Esophagus squamous epithelium (tissue), 5 donors: ENCODE results near the gene ASNS. TPM values are rescaled to one million over a fixed set of nuclear protein-coding genes. Genes with fewer than 3 reads are reported as not detected.
A peak's percentile ranks its signal among the peaks of the same experiment; 100 is the strongest.

Source experiments
- DNase-seq: peaks from one replicate; lab custom pipeline; 2025; lab: John Stamatoyannopoulos, UW
- H3K27ac ChIP-seq, 4 donors: fragments of 200-600 bp; sonication (generic); one replicate each; pipeline ENCODE4 v1.5.1; 2016 to 2019; ENCODE audit warnings: mild to moderate bottlenecking in 1 of 4
- H3K27me3 ChIP-seq, 4 donors: fragments of 200-600 bp; sonication (generic); 1 replicate in 3 of 4; 2 replicates in 1 of 4; pipeline versions ENCODE4 v1.5.1 to v1.6.0; 2017 to 2021; ENCODE audit warnings: antibody characterized with exemption in 1 of 4
- H3K36me3 ChIP-seq, 3 donors: fragments of 200-600 bp; sonication (generic); one replicate each; pipeline ENCODE4 v1.5.1; 2016 to 2019
- H3K4me1 ChIP-seq, 3 donors: fragments of 200-600 bp; sonication (generic); one replicate each; pipeline ENCODE4 v1.5.1; 2017 to 2019
- H3K4me3 ChIP-seq, 4 donors: fragments of 200-600 bp; sonication (generic); 1 replicate in 3 of 4; 2 replicates in 1 of 4; pipeline ENCODE4 v1.5.1; 2016 to 2019; ENCODE audit warnings: mild to moderate bottlenecking in 2 of 4, moderate library complexity in 1 of 4
- H3K9me3 ChIP-seq, 3 donors: fragments of 200-600 bp; sonication (generic); one replicate each; pipeline ENCODE4 v1.5.1; 2016 to 2019
- CTCF ChIP-seq, 6 experiments: fragments of 450-650 bp in 4 of 6; fragments of 200-600 bp in 2 of 6; sonication (generic) in 2 of 6; IDR thresholded peaks; one replicate each; pipeline ENCODE4 v1.5.1; 2016 to 2019; ENCODE audit warnings: antibody characterized with exemption in 6 of 6, mild to moderate bottlenecking in 4 of 6, moderate library complexity in 4 of 6
- POLR2A ChIP-seq, 4 donors: fragments of 450-650 bp; IDR thresholded peaks; one replicate each; pipeline ENCODE4 v1.6.1; 2017; ENCODE audit warnings: antibody characterized with exemption in 4 of 4, mild to moderate bottlenecking in 4 of 4, moderate library complexity in 3 of 4
- WGBS, 2 donors: methylation state at CpG; one replicate each; pipeline ENCODE4 v1.1.5; 2018; 5-methylcytosine and 5-hydroxymethylcytosine counted together
- intact Hi-C: fragments of 100-400 bp; cut with DNase I; formaldehyde crosslinking; loops from one replicate; pipeline ENCODE4 v1.15.0; 2022
- total RNA-seq, 4 donors: library from RNA; depleted of rRNA; stranded (reverse); fragments of >200 nt; gene quantifications; one replicate each; pipeline ENCODE4 v1.1.0, GENCODE V29; 2016
- donor health status: DM: yes; HTN: yes; CAD: no.

ASNS gene
- total RNA-seq, 4 donors from 2014 or later = 7.5 to 19.8 (median 10.7) TPM

- no peaks in the 10 kb centered on the region for H3K9me3 ChIP-seq
- H3K27me3 ChIP-seq = no peaks in the 10 kb centered on the region
- intact Hi-C loops = no loop called here
- TF ChIP-seq POLR2A (IDR thresholded peaks at IDR 0.05) (no peak), CTCF (IDR thresholded peaks at IDR 0.05) (no peak)
- no peak for DNase-seq
- WGBS, 2 donors = 71 to 78% methylated on average over 3 of the region's 3 CpGs
- no peak overlapping the region for H3K4me3 ChIP-seq
- no peak overlapping the region for H3K27ac ChIP-seq
- H3K36me3 ChIP-seq = peaks cover 0 to 4% (median 0%) of the 10 kb centered on the region in 3 donors
- peaks cover 0 to 20% (median 0%) of the 10 kb centered on the region in 3 donors for H3K4me1 ChIP-seq
Observed at GRCh38 chr7:97873606-97874005, 1.4 kb upstream of the ASNS start.

DNA sequence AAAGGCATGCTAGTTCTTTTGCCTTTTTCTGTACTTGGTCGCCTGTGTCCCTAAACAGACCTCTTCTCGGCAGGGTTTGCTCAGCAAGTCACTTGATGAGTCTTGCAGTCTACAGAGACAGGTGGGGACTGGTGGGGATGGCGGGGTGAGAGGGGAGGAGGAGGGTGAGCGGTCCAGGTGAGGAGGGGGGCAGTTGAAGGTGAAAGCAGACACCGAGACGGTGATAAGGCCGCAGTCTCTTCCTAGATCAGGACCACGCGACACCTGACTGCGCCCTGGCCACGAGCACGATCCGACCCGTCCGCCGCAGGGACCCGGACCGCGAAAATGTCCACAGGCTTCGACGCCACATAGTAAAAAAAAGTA lies 566 bp downstream of the ASNS start:
- DNase-seq = no peak
- intact Hi-C loops = no loop called here

DNA sequence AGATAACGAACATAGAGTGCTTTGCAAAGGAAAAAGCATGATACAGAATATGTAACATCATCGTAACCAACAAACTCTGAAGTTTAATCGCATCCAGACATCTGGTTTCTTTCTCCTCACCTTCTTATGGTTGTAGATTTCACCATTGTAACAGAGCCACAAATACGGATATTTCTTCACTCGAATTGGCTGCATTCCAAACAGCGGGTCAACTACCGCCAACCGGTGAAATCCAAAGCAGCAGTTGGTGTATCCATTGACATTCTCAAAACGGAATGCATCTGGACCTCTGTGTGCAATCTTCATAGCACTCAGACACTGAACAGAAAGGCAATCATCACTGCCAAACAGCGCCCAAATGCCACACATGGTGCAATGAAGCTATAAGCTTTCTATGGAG lies 3.4 kb downstream of the ASNS start:
- Histone ChIP-seq H3K36me3 (peaks cover 0 to 15% (median 0%) of the 10 kb centered on the region in 3 donors), H3K27ac (no peak overlapping the region), H3K4me1 (peaks cover 0 to 20% (median 0%) of the 10 kb centered on the region in 3 donors), H3K9me3 (no peaks in the 10 kb centered on the region), H3K27me3 (no peaks in the 10 kb centered on the region), H3K4me3 (no peak overlapping the region)
- TF ChIP-seq POLR2A (IDR thresholded peaks at IDR 0.05) (no peak), CTCF (IDR thresholded peaks at IDR 0.05) (no peak)
- WGBS, 2 donors = 85 to 93% methylated on average over 10 of the region's 10 CpGs
- DNase-seq = no peak
- intact Hi-C loops = no loop called here

More for the DNA sequence above, 566 bp downstream of the ASNS start:
- Histone ChIP-seq H3K27me3 (no peaks in the 10 kb centered on the region), H3K4me3 (peak overlapping the region; percentile 60 to 78 (median 75)), H3K9me3 (no peaks in the 10 kb centered on the region), H3K4me1 (peaks cover 0 to 20% (median 0%) of the 10 kb centered on the region in 3 donors), H3K27ac (peak overlapping the region; percentile 70 to 89 (median 82)), H3K36me3 (peaks cover 0 to 15% (median 0%) of the 10 kb centered on the region in 3 donors)
- TF ChIP-seq CTCF (IDR thresholded peaks at IDR 0.05) (no peak), POLR2A (IDR thresholded peaks at IDR 0.05) (no peak)
- WGBS, 2 donors = 1 to 4% methylated on average over 12 to 20 of the region's 21 CpGs

DNA sequence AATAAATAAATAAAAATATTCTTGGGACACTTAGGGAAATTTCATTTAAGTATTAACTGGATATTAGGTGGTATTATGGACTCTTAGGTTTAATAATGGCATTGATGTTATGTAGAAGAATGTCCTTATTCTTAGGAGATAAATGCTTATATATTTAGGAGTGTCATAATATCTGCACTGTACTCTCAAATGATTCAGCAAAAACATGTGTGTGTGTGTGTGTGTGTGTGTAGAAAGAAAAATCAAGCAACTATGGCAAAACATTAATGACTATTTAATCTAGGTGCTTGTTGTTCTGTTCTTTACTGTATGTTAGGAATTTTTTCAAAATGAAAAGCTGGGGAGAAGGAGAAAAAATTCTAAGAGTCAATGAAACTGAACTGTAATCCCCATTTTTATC lies 3.9 kb downstream of the ASNS start:
- intact Hi-C loops = no loop called here
- no peak overlapping the region for H3K27ac ChIP-seq
- no peak for TF ChIP-seq POLR2A (IDR thresholded peaks at IDR 0.05)
- TF ChIP-seq CTCF (IDR thresholded peaks at IDR 0.05) = no peak
- H3K4me1 ChIP-seq = peaks cover 0 to 20% (median 0%) of the 10 kb centered on the region in 3 donors
- H3K36me3 ChIP-seq = peaks cover 0 to 20% (median 0%) of the 10 kb centered on the region in 3 donors
- no peaks in the 10 kb centered on the region for H3K27me3 ChIP-seq
- H3K4me3 ChIP-seq = no peak overlapping the region
- DNase-seq = no peak
- H3K9me3 ChIP-seq = no peaks in the 10 kb centered on the region

DNA sequence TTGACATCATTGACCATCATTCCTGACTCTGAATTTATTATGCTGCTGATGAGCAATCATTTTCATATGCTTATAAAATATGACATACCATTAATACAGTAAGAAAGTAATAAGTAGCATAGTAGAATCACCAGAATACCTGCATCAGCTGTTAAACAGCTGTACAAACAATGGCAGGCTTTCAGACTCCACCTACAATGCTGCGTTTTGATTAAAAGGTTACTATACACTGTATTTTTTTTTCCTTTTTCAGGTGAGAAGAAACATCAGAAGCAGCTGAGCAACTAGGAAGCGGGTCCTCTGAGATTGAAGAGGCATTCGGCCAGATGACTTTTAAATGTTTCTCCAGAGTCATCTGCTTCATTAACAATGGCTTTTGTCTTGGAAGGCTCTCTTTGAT lies 7.1 kb downstream of the ASNS start:
- TF ChIP-seq CTCF (IDR thresholded peaks at IDR 0.05) (no peak), POLR2A (IDR thresholded peaks at IDR 0.05) (no peak)
- Histone ChIP-seq H3K4me3 (no peak overlapping the region), H3K9me3 (no peaks in the 10 kb centered on the region), H3K27me3 (no peaks in the 10 kb centered on the region), H3K4me1 (no peaks in the 10 kb centered on the region), H3K36me3 (peaks cover 0 to 25% (median 0%) of the 10 kb centered on the region in 3 donors), H3K27ac (no peak overlapping the region)
- 80 to 81% methylated on average over 3 of the region's 3 CpGs for WGBS, 2 donors
- DNase-seq = no peak
- intact Hi-C loops = no loop called here
